Keratinocyte (primary cell): Measurements from ENCODE around the gene ADAMTS15.

Experiments
- CTCF ChIP-seq, 3 experiments: IDR thresholded peaks in 1 of 3; conservative IDR thresholded peaks in 1 of 3; optimal IDR thresholded peaks in 1 of 3; 2 replicates in 2 of 3; 3 replicates in 1 of 3; pipeline versions ENCODE3 to v1.5.1; 2011; ENCODE audit warnings: low read length in 3 of 3, mild to moderate bottlenecking in 3 of 3, moderate library complexity in 2 of 3, control low read depth in 1 of 3, inconsistent platforms in 1 of 3; ENCODE audit not compliant: insufficient read depth in 2 of 3; ENCODE audit errors: extremely low read depth in 1 of 3
- EZH2 ChIP-seq: IDR thresholded peaks from one replicate; pipeline ENCODE4 v1.6.1; 2012; ENCODE audit warnings: inconsistent platforms, mild to moderate bottlenecking, low read length, moderate library complexity

- TF ChIP-seq CTCF (optimal IDR thresholded peaks at IDR 0.05 in 1 of 3, IDR thresholded peaks at IDR 0.05 in 1 of 3, conservative IDR thresholded peaks at IDR 0.05 in 1 of 3; ENCODE audit: extremely low read depth in 1 of 3, insufficient read depth in 2 of 3, low read length in 3 of 3) (no peak), EZH2 (no peak)
Measured at GRCh38 chr11:130452940-130453339, 4.5 kb downstream of the ADAMTS15 start.
